ENCODE results near the gene PRIMPOL. TPM values are rescaled to one million over a fixed set of nuclear protein-coding genes. Genes with fewer than 3 reads are reported as not detected.

Gene PRIMPOL
- total and polyA plus RNA-seq, 9 of the 15 experiments (the other 6 are each of a cell fraction or from before 2014, with no cell fraction given), result 11.0 to 32.0 (median 16.1) TPM

GRCh38 chr4:184672741-184673140, 23.2 kb downstream of the PRIMPOL start:
- H3K27me3 ChIP-seq (ENCODE audit: control insufficient read depth in 2 of 2, insufficient read depth in 2 of 2, low read length in 2 of 2), result no peaks in the 10 kb centered on the region
- H3K4me3 ChIP-seq, result no peak overlapping the region
- H3K9me1 ChIP-seq (ENCODE audit: control insufficient read depth, insufficient read depth, low read length), result no peaks in the 10 kb centered on the region
- WGBS (ENCODE audit: insufficient coverage, low coverage, missing lambda C conversion rate), result 87% methylated on average over 6 of the region's 6 CpGs
- in situ Hi-C loops (cut with MboI) (no loop called here), intact Hi-C loops (cut with micrococcal nuclease) (no loop called here)
- POLR2A ChIA-PET, result no interaction called here
- H2AFZ ChIP-seq (ENCODE audit: low read depth, low read length), result no peak overlapping the region
- no peaks in the 10 kb centered on the region for H4K20me1 ChIP-seq (replicated peaks; ENCODE audit: control insufficient read depth, insufficient read depth, low read length)
- no peak overlapping the region for H3K9ac ChIP-seq (ENCODE audit: insufficient read depth in 1 of 2, low read depth in 2 of 2, low read length in 2 of 2)
- no peak overlapping the region for H3K4me2 ChIP-seq (ENCODE audit: insufficient read depth, low read length)
- H3K79me2 ChIP-seq (ENCODE audit: control insufficient read depth, insufficient read depth, low read length), result no peaks in the 10 kb centered on the region
- no peak for ATAC-seq
- CTCF ChIA-PET (ENCODE audit: low intra/inter-chr PET ratio), result no interaction called here
- no peaks in the 10 kb centered on the region for H3K9me3 ChIP-seq (replicated peaks; ENCODE audit: control insufficient read depth, insufficient read depth, low read depth, low read length)
- BruUV-seq (replicated peaks), result no TSS peak
- no peak for FAIRE-seq
- DNase-seq (ENCODE audit: extremely low read depth in 1 of 4, low spot score in 3 of 4), result no peak
- no peak overlapping the region for H3K27ac ChIP-seq (ENCODE audit: extremely low read depth, low read depth, low read length)
- no peaks in the 10 kb centered on the region; a peak in 1 of 5 replicates for H3K4me1 ChIP-seq (replicated peaks in 1 of 2; ENCODE audit: control insufficient read depth in 2 of 2, insufficient read depth in 2 of 2, low read length in 2 of 2)
- peaks cover 32% of the 10 kb centered on the region; the same call in 2 of the 3 replicates for H3K36me3 ChIP-seq (ENCODE audit: control insufficient read depth, insufficient read depth, low read length)
- TF ChIP-seq ID3 (CRISPR knock-in tag; IDR thresholded peaks at IDR 0.05), result no peak
- TF ChIP-seq ID3 (tag; IDR thresholded peaks at IDR 0.05), result no peak
- TF ChIP-seq MBD1 (CRISPR knock-in tag; IDR thresholded peaks at IDR 0.05), result no peak
- no peak for TF ChIP-seq PATZ1 (CRISPR knock-in tag; IDR thresholded peaks at IDR 0.05; ENCODE audit: borderline replicate concordance)
- TF ChIP-seq SRF (CRISPR knock-in tag; IDR thresholded peaks at IDR 0.05), result no peak
- TF ChIP-seq HDAC2 (IDR thresholded peaks at IDR 0.05), result no peak
- no peak for TF ChIP-seq CBX8 (IDR thresholded peaks at IDR 0.05; ENCODE audit: borderline replicate concordance, extremely low read depth, low read depth, low read length, poor library complexity, severe bottlenecking)
- TF ChIP-seq MECOM (CRISPR knock-in tag; IDR thresholded peaks at IDR 0.05), result no peak
- TF ChIP-seq PKNOX1 (IDR thresholded peaks at IDR 0.05), result no peak
- no peak for TF ChIP-seq MAZ (CRISPR knock-in tag; conservative IDR thresholded peaks at IDR 0.05 in 1 of 2, IDR thresholded peaks at IDR 0.05 in 1 of 2)
- TF ChIP-seq RBM15 (IDR thresholded peaks at IDR 0.05; ENCODE audit: insufficient read depth, low read length), result no peak
- TF ChIP-seq PPARD (CRISPR knock-in tag; IDR thresholded peaks at IDR 0.05), result no peak
- no peak for TF ChIP-seq MTA3 (IDR thresholded peaks at IDR 0.05; ENCODE audit: borderline replicate concordance)
- TF ChIP-seq SNIP1 (IDR thresholded peaks at IDR 0.05; ENCODE audit: low read depth), result no peak
- no peak for TF ChIP-seq NR0B1 (IDR thresholded peaks at IDR 0.05; ENCODE audit: partially characterized antibody)
- no peak for TF ChIP-seq EWSR1 (IDR thresholded peaks at IDR 0.05; ENCODE audit: borderline replicate concordance, low read depth, partially characterized antibody)

Data from K562 (cell line).